Measurements from ENCODE around the gene RUVBL1. TPM values are rescaled to one million over a fixed set of nuclear protein-coding genes. Genes with fewer than 3 reads are reported as not detected.

RUVBL1 gene
- polyA plus RNA-seq, 1 experiment, result 83.3 TPM

- CTCF ChIA-PET, result interaction anchor here (1.1 to 1.2 kb wide), 3 partner anchors 8 to 416 kb away, joined by 3 to 4 read pairs (median 3); no protein-coding TSS in a partner anchor
- H3K27ac ChIP-seq (ENCODE audit: low read depth, low read length), result no peak overlapping the region
- no peak for TF ChIP-seq CTCF (IDR thresholded peaks at IDR 0.05; ENCODE audit: low read depth, low read length)
These were observed 56.1 kb downstream of the RUVBL1 start for GRCh38 chr3:128067489-128067888.

GRCh38 chr3:128066676-128067075 is 56.9 kb downstream of the RUVBL1 start:
- H3K9me3 ChIP-seq (ENCODE audit: control insufficient read depth, insufficient read depth, low read length), result no peaks in the 10 kb centered on the region; the same call in 1 of the 2 replicates
- TF ChIP-seq CTCF (IDR thresholded peaks at IDR 0.05; ENCODE audit: low read depth, low read length), result no peak
- POLR2A ChIA-PET, result no interaction called here

More at GRCh38 chr3:128067489-128067888, 56.1 kb downstream of the RUVBL1 start:
- POLR2A ChIA-PET, result no interaction called here
- Histone ChIP-seq H3K4me3 (ENCODE audit: low read depth, low read length) (no peak overlapping the region), H3K27me3 (ENCODE audit: control insufficient read depth, insufficient read depth, low read length) (no peaks in the 10 kb centered on the region), H3K9me3 (ENCODE audit: control insufficient read depth, insufficient read depth, low read length) (no peaks in the 10 kb centered on the region; the same call in 1 of the 2 replicates)
- DNase-seq (ENCODE audit: low read depth, low spot score), result no peak

GRCh38 chr3:128066114-128066513 is 57.5 kb downstream of the RUVBL1 start:
- POLR2A ChIA-PET, result interaction anchor here (0.7 kb wide), 1 partner anchor 14 kb away, joined by 3 read pairs; the partner anchor contains the start of gene SEC61A1

More at GRCh38 chr3:128066676-128067075, 56.9 kb downstream of the RUVBL1 start:
- CTCF ChIA-PET, result interaction anchor here (0.6 to 1.2 kb wide), 2 partner anchors 8 to 9 kb away, joined by 3 to 4 read pairs; no protein-coding TSS in a partner anchor
- H3K27ac ChIP-seq (ENCODE audit: low read depth, low read length), result no peak overlapping the region
- DNase-seq (ENCODE audit: low read depth, low spot score), result no peak
- no peaks in the 10 kb centered on the region for H3K27me3 ChIP-seq (ENCODE audit: control insufficient read depth, insufficient read depth, low read length)
- H3K4me3 ChIP-seq (ENCODE audit: low read depth, low read length), result no peak overlapping the region

GRCh38 chr3:128064962-128065361 is 58.6 kb downstream of the RUVBL1 start:
- CTCF ChIA-PET, result interaction anchor here (1.0 to 1.1 kb wide), 3 partner anchors 9 to 490 kb away, joined by 3 read pairs; no protein-coding TSS in a partner anchor
- Histone ChIP-seq H3K27ac (ENCODE audit: low read depth, low read length) (no peak overlapping the region), H3K27me3 (ENCODE audit: control insufficient read depth, insufficient read depth, low read length) (no peaks in the 10 kb centered on the region), H3K9me3 (ENCODE audit: control insufficient read depth, insufficient read depth, low read length) (no peaks in the 10 kb centered on the region; the same call in 1 of the 2 replicates), H3K4me3 (ENCODE audit: low read depth, low read length) (no peak overlapping the region)
- no peak for TF ChIP-seq CTCF (IDR thresholded peaks at IDR 0.05; ENCODE audit: low read depth, low read length)
- no peak for DNase-seq (ENCODE audit: low read depth, low spot score)
- POLR2A ChIA-PET, result no interaction called here

More at GRCh38 chr3:128066114-128066513, 57.5 kb downstream of the RUVBL1 start:
- H3K27me3 ChIP-seq (ENCODE audit: control insufficient read depth, insufficient read depth, low read length), result no peaks in the 10 kb centered on the region
- H3K4me3 ChIP-seq (ENCODE audit: low read depth, low read length), result no peak overlapping the region
- no peak overlapping the region for H3K27ac ChIP-seq (ENCODE audit: low read depth, low read length)
- H3K9me3 ChIP-seq (ENCODE audit: control insufficient read depth, insufficient read depth, low read length), result no peaks in the 10 kb centered on the region; the same call in 1 of the 2 replicates
- DNase-seq (ENCODE audit: low read depth, low spot score), result no peak
- TF ChIP-seq CTCF (IDR thresholded peaks at IDR 0.05; ENCODE audit: low read depth, low read length), result no peak
- CTCF ChIA-PET, result interaction anchor here (0.6 to 1.1 kb wide), 3 partner anchors 8 to 491 kb away, joined by 3 to 4 read pairs (median 3); no protein-coding TSS in a partner anchor

- Histone ChIP-seq H3K4me3 (ENCODE audit: low read depth, low read length) (no peak overlapping the region), H3K27me3 (ENCODE audit: control insufficient read depth, insufficient read depth, low read length) (no peaks in the 10 kb centered on the region), H3K27ac (ENCODE audit: low read depth, low read length) (no peak overlapping the region), H3K9me3 (ENCODE audit: control insufficient read depth, insufficient read depth, low read length) (no peaks in the 10 kb centered on the region)
- POLR2A ChIA-PET, result no interaction called here
- no peak for TF ChIP-seq CTCF (IDR thresholded peaks at IDR 0.05; ENCODE audit: low read depth, low read length)
- no peak for DNase-seq (ENCODE audit: low read depth, low spot score)
- CTCF ChIA-PET, result no interaction called here
These were observed 59.7 kb downstream of the RUVBL1 start for GRCh38 chr3:128063865-128064264.

Measured in AG04450 (cell line).